ENCODE data around the gene ANKMY1.

Gene ANKMY1

DNA sequence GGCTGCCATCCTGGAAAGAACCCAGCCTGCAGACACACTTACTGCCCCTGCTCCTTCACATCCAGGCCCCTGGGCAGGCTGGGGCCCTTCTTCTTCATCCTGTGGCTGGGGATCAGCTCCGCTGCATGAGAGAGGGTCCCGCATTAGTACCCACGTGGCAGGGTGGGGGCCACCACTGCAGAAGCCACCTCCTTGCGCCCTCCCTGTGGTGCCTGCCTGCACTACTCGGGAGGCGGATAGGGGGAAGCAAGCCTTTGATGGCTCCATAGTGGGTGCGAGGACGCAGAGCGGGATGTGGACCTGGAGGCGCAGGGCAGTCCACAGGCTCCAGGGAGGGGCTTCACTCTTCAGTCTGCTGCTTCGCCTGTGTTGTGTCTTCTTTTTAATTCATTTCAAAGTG, 75.6 kb downstream of the ANKMY1 start:
- no peaks in the 10 kb centered on the region for H3K27me3 Mint-ChIP-seq
- no peak overlapping the region for H3K27ac Mint-ChIP-seq
- H3K36me3 Mint-ChIP-seq (ENCODE audit: low read depth) = no peaks in the 10 kb centered on the region
- H3K4me3 Mint-ChIP-seq = no peak overlapping the region
- peaks cover 6% of the 10 kb centered on the region for H3K9me3 Mint-ChIP-seq
- H3K4me1 Mint-ChIP-seq (ENCODE audit: low read depth) = peaks cover 7% of the 10 kb centered on the region
- intact Hi-C loops (cut with micrococcal nuclease) = no loop called here

DNA sequence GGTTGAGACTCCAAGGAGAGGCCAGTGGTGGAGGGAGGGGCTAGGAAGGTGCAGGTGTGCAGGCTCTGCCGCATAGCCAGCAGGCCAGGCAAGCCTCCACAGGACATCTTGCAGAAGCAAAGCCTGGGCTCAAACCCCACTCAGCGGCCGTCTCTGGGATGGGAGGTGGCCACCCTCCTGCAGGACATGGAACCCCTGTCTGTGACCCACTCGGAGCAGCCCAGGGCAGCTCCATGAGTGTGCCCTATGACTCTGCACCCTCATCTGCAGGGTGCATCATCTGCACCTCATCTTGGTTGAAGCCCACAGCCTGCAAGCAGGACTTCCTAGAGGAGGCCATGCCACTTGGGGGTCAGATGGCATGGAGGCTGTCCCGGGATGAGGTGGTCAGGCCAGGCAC, 76.1 kb downstream of the ANKMY1 start:
- no peaks in the 10 kb centered on the region for H3K36me3 Mint-ChIP-seq (ENCODE audit: low read depth)

GRCh38 chr2:240480834-240481623, 76.8 kb downstream of the ANKMY1 start:
- Mint-ChIP-seq H3K4me1 (ENCODE audit: low read depth) (peaks cover 7% of the 10 kb centered on the region), H3K36me3 (ENCODE audit: low read depth) (no peaks in the 10 kb centered on the region), H3K27ac (no peak overlapping the region), H3K4me3 (no peak overlapping the region), H3K9me3 (peaks cover 7% of the 10 kb centered on the region), H3K27me3 (no peaks in the 10 kb centered on the region)
- intact Hi-C loops (cut with micrococcal nuclease) = no loop called here

More for the DNA sequence above, 76.1 kb downstream of the ANKMY1 start:
- H3K27ac Mint-ChIP-seq = no peak overlapping the region
- intact Hi-C loops (cut with micrococcal nuclease) = no loop called here
- H3K9me3 Mint-ChIP-seq = peaks cover 2% of the 10 kb centered on the region
- H3K4me3 Mint-ChIP-seq = no peak overlapping the region
- no peaks in the 10 kb centered on the region for H3K27me3 Mint-ChIP-seq
- H3K4me1 Mint-ChIP-seq (ENCODE audit: low read depth) = peaks cover 7% of the 10 kb centered on the region

DNA sequence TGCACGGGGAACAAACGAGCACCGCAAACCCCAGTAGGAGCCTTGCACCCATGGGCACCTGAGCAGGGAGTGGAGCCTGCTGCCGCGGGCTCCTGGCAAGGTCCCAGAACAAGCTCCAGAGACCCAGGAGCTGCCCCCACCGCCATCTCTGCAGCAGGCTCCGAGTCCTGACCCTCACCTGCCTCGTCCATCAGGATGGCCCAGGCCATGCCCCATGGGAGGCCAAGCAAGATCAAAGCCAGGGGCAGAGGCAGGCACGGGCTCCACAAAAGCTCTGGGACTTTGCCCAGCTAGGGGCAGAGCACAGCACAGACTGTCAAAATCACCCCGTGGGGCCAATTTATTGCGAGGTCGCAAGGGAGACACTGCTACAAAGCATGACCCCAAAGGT, 78.7 kb downstream of the ANKMY1 start:
- no peaks in the 10 kb centered on the region for H3K36me3 Mint-ChIP-seq (ENCODE audit: low read depth)

GRCh38 chr2:240478346-240479110, 79.3 kb downstream of the ANKMY1 start:
- no peak overlapping the region for H3K4me3 Mint-ChIP-seq
- intact Hi-C loops (cut with micrococcal nuclease) = no loop called here
- H3K27me3 Mint-ChIP-seq = no peaks in the 10 kb centered on the region
- no peak overlapping the region for H3K27ac Mint-ChIP-seq
- H3K36me3 Mint-ChIP-seq (ENCODE audit: low read depth) = no peaks in the 10 kb centered on the region
- peaks cover 8% of the 10 kb centered on the region for H3K9me3 Mint-ChIP-seq
- peaks cover 7% of the 10 kb centered on the region for H3K4me1 Mint-ChIP-seq (ENCODE audit: low read depth)

More for the DNA sequence above, 78.7 kb downstream of the ANKMY1 start:
- no peaks in the 10 kb centered on the region for H3K27me3 Mint-ChIP-seq
- intact Hi-C loops (cut with micrococcal nuclease) = no loop called here
- H3K27ac Mint-ChIP-seq = no peak overlapping the region
- peaks cover 7% of the 10 kb centered on the region for H3K4me1 Mint-ChIP-seq (ENCODE audit: low read depth)
- H3K9me3 Mint-ChIP-seq = peaks cover 8% of the 10 kb centered on the region
- no peak overlapping the region for H3K4me3 Mint-ChIP-seq

- no peaks in the 10 kb centered on the region for H3K36me3 Mint-ChIP-seq (ENCODE audit: low read depth)
- intact Hi-C loops (cut with micrococcal nuclease) = no loop called here
- no peak overlapping the region for H3K27ac Mint-ChIP-seq
- H3K4me3 Mint-ChIP-seq = no peak overlapping the region
- peaks cover 4% of the 10 kb centered on the region for H3K4me1 Mint-ChIP-seq (ENCODE audit: low read depth)
- no peaks in the 10 kb centered on the region for H3K27me3 Mint-ChIP-seq
- H3K9me3 Mint-ChIP-seq = peaks cover 8% of the 10 kb centered on the region
Measured at GRCh38 chr2:240477916-240478315, 79.9 kb downstream of the ANKMY1 start.

- intact Hi-C loops (cut with micrococcal nuclease) = no loop called here
- Mint-ChIP-seq H3K36me3 (ENCODE audit: low read depth) (no peaks in the 10 kb centered on the region), H3K4me3 (no peak overlapping the region), H3K27ac (no peak overlapping the region), H3K9me3 (peaks cover 8% of the 10 kb centered on the region), H3K27me3 (no peaks in the 10 kb centered on the region), H3K4me1 (ENCODE audit: low read depth) (peaks cover 25% of the 10 kb centered on the region)
Measured at GRCh38 chr2:240473211-240473610, 84.6 kb downstream of the ANKMY1 start.

DNA sequence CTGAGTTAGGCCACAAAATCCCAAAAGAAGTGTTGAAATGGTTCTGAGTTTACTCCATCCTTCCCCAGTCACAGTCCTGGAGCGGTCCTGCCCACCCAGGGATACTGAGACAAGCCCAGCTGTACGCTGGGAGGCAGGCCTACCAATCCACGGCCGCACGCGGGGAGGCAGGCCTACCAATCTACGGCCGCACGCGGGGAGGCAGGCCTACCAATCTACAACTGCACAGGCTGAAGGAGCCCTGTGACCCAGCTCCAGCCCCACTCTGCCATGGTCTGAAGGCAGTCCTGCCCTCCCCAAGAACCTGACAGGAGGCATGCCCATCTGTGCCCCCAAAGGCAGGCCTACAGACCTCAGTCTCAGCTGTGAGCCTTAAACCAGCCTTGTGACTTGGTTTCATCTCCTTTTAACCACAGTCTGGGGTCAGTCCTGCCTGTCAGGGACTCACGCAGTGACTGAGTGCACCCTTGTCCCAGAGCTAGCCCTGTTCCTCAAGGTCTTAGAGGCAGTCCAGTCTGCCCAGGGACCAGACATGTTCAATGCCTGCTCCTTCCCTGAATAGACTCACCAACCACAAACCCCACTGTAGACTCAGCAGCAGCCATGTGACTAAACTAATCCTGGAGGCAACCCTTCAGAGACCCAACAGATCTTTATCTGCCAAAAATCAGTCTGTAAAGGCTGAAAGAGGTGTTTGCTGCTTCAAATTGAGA, 85.6 kb downstream of the ANKMY1 start:
- Mint-ChIP-seq H3K36me3 (ENCODE audit: low read depth) (no peaks in the 10 kb centered on the region), H3K9me3 (peaks cover 8% of the 10 kb centered on the region), H3K27me3 (no peaks in the 10 kb centered on the region), H3K4me1 (ENCODE audit: low read depth) (peaks cover 25% of the 10 kb centered on the region), H3K27ac (peak overlapping the region; percentile 30), H3K4me3 (no peak overlapping the region)
- intact Hi-C loops (cut with micrococcal nuclease) = no loop called here

- Mint-ChIP-seq H3K27me3 (no peaks in the 10 kb centered on the region), H3K4me3 (no peak overlapping the region), H3K4me1 (ENCODE audit: low read depth) (peaks cover 25% of the 10 kb centered on the region), H3K36me3 (ENCODE audit: low read depth) (no peaks in the 10 kb centered on the region), H3K9me3 (no peaks in the 10 kb centered on the region), H3K27ac (no peak overlapping the region)
- intact Hi-C loops (cut with micrococcal nuclease) = no loop called here
Measured at GRCh38 chr2:240469740-240470139, 88.0 kb downstream of the ANKMY1 start.

DNA sequence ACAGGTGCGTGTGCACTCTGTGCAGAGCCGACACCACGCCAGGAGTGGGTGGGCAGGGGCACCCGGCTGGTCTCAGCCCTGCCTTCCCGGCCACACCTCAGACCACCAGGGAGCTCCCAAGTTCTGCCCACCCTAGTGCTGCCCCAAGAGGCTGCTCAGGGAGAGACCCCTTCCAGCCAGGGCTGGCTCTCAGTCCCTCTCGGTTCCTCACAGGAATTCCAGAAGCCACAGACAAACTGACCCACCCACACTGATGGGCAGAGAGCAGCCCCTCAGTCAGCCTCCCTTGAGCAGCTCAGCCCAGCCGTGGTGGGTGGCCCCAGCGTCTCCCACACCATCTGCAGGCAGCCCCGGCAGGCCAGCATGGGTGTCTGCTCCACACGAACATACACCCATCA, 88.5 kb downstream of the ANKMY1 start:
- H3K36me3 Mint-ChIP-seq (ENCODE audit: low read depth) = no peaks in the 10 kb centered on the region
- H3K9me3 Mint-ChIP-seq = no peaks in the 10 kb centered on the region
- H3K4me3 Mint-ChIP-seq = no peak overlapping the region
- H3K4me1 Mint-ChIP-seq (ENCODE audit: low read depth) = peaks cover 25% of the 10 kb centered on the region
- no peaks in the 10 kb centered on the region for H3K27me3 Mint-ChIP-seq
- intact Hi-C loops (cut with micrococcal nuclease) = no loop called here
- no peak overlapping the region for H3K27ac Mint-ChIP-seq

DNA sequence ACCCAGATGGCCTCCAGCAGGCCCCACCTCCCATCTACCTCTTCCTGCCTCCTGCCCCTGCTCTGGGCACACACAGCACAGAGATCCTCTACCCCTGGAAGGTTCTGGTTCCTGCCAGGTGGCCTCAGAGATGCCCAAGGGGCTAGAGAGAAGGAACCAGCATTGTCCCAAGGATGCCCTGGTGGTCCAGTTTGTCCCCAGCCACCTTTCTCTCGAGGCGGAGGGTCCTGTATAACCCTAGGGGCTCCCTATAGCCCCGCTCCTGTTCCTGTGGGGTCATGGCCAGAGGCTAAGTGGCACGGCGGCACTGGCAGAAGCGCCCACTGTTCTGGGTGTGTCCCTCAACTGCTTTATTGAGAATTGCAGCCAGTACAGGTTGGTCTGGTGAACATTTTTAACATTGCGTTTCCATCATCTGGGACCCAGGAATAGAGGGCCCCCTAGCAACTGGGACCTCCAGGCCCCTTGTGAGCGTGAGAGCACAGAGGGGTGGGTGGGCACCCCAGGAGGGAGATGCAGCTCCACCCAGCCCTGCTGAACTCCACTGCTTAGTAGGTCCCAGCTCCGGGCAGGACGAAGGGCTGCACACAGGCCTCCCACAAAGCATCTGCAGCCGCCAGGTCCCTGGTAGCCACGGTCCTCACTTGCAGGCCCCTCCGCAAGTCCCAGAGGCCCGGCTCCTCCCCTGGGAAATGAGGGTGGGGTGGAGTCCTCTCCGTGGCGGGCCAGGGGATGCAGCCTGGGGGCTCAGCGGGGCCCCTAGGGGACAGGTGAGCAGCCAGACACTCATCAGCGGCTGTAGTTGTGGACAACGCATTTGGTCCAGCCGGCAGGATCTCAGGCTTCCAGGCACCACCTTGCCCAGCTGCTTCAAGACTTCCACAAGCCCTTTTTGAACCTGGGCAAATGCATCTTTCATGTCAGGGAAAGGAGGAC, 89.2 kb downstream of the ANKMY1 start:
- H3K27ac Mint-ChIP-seq = no peak overlapping the region
- H3K4me3 Mint-ChIP-seq = no peak overlapping the region

GRCh38 chr2:240467659-240468302, 90.0 kb downstream of the ANKMY1 start:
- H3K36me3 Mint-ChIP-seq (ENCODE audit: low read depth) = no peaks in the 10 kb centered on the region
- intact Hi-C loops (cut with micrococcal nuclease) = no loop called here
- no peak overlapping the region for H3K27ac Mint-ChIP-seq
- peaks cover 25% of the 10 kb centered on the region for H3K4me1 Mint-ChIP-seq (ENCODE audit: low read depth)
- H3K4me3 Mint-ChIP-seq = no peak overlapping the region
- no peaks in the 10 kb centered on the region for H3K9me3 Mint-ChIP-seq
- H3K27me3 Mint-ChIP-seq = no peaks in the 10 kb centered on the region

More for the DNA sequence above, 89.2 kb downstream of the ANKMY1 start:
- intact Hi-C loops (cut with micrococcal nuclease) = no loop called here
- H3K4me1 Mint-ChIP-seq (ENCODE audit: low read depth) = peaks cover 25% of the 10 kb centered on the region
- no peaks in the 10 kb centered on the region for H3K36me3 Mint-ChIP-seq (ENCODE audit: low read depth)
- H3K9me3 Mint-ChIP-seq = no peaks in the 10 kb centered on the region
- H3K27me3 Mint-ChIP-seq = no peaks in the 10 kb centered on the region

DNA sequence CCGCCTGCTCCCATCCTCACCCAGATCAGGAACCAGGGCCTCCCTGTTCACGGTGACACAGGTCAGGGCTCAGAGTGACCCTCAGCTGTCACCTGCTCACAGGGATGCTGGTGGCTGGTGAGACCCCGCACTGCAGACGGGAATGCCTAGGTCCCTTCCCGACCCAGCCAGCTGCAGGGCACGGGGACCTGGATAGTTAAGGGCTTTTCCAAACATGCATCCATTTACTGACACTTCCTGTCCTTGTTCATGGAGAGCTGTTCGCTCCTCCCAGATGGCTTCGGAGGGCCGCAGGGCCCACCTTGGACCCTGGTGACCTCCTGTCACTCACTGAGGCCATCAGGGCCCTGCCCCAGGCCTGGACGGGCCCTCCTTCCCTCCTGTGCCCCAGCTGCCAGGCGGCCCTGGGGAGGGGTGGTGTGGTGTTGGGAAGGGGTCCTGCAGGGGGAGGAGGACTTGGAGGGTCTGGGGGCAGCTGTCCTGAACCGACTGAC, 90.6 kb downstream of the ANKMY1 start:
- H3K27me3 Mint-ChIP-seq = peaks cover 2% of the 10 kb centered on the region
- H3K36me3 Mint-ChIP-seq (ENCODE audit: low read depth) = no peaks in the 10 kb centered on the region
- no peak overlapping the region for H3K4me3 Mint-ChIP-seq
- intact Hi-C loops (cut with micrococcal nuclease) = no loop called here
- H3K27ac Mint-ChIP-seq = no peak overlapping the region
- H3K4me1 Mint-ChIP-seq (ENCODE audit: low read depth) = peaks cover 21% of the 10 kb centered on the region
- no peaks in the 10 kb centered on the region for H3K9me3 Mint-ChIP-seq
